Neutrophil (primary cell): ENCODE results near the gene BEX3.

Source experiments
- H3K27ac ChIP-seq: fragments of 200-600 bp; sonication (generic); 2 replicates; pipeline ENCODE4 v1.5.1; 2016; ENCODE audit warnings: mild to moderate bottlenecking, moderate library complexity
- H3K27me3 ChIP-seq: fragments of 200-600 bp; sonication (generic); 2 replicates; pipeline ENCODE4 v1.6.0; 2016; ENCODE audit warnings: mild to moderate bottlenecking
- H3K36me3 ChIP-seq: fragments of 200-600 bp; sonication (generic); 2 replicates; pipeline ENCODE4 v1.5.1; 2017
- H3K4me1 ChIP-seq, 2 experiments: fragments of 200-600 bp in 1 of 2; sonication (generic) in 1 of 2; 1 replicate in 1 of 2; 2 replicates in 1 of 2; pipeline versions ENCODE4 v1.5.1 to v1.6.1; 2013 to 2016; ENCODE audit warnings: low read depth in 1 of 2, low read length in 1 of 2, mild to moderate bottlenecking in 1 of 2, moderate library complexity in 1 of 2; ENCODE audit not compliant: control insufficient read depth in 1 of 2, insufficient read depth in 1 of 2
- H3K4me3 ChIP-seq, 2 experiments: fragments of 200-600 bp in 1 of 2; sonication (generic) in 1 of 2; 1 replicate in 1 of 2; 2 replicates in 1 of 2; pipeline ENCODE4 v1.5.1; 2013 to 2016; ENCODE audit warnings: low read depth in 1 of 2, low read length in 1 of 2, mild to moderate bottlenecking in 1 of 2, moderate library complexity in 1 of 2
- H3K9me3 ChIP-seq: fragments of 200-600 bp; sonication (generic); 2 replicates; pipeline ENCODE4 v1.5.1; 2016
- CTCF ChIP-seq: fragments of 200-600 bp; sonication (generic); IDR thresholded peaks from 2 replicates; pipeline ENCODE4 v1.5.1; 2016; ENCODE audit warnings: antibody characterized with exemption

BEX3 gene

GRCh38 chrX:103360092-103360491 is 16.2 kb upstream of the BEX3 start:
- Histone ChIP-seq H3K27me3 (no peaks in the 10 kb centered on the region), H3K27ac (no peak overlapping the region), H3K4me1 (peaks cover 0 to 5% of the 10 kb centered on the region in 2 experiments), H3K9me3 (no peaks in the 10 kb centered on the region), H3K4me3 (no peak overlapping the region), H3K36me3 (no peaks in the 10 kb centered on the region)
- TF ChIP-seq CTCF, result no peak

GRCh38 chrX:103360916-103361315 is 15.4 kb upstream of the BEX3 start:
- no peaks in the 10 kb centered on the region for H3K9me3 ChIP-seq
- no peaks in the 10 kb centered on the region for H3K27me3 ChIP-seq
- H3K4me1 ChIP-seq, result peaks cover 0 to 5% of the 10 kb centered on the region in 2 experiments
- TF ChIP-seq CTCF, result no peak
- H3K4me3 ChIP-seq, result no peak overlapping the region
- H3K27ac ChIP-seq, result no peak overlapping the region
- no peaks in the 10 kb centered on the region for H3K36me3 ChIP-seq

GRCh38 chrX:103361798-103362197 is 14.5 kb upstream of the BEX3 start:
- H3K27ac ChIP-seq, result no peak overlapping the region
- H3K4me3 ChIP-seq, result no peak overlapping the region
- H3K9me3 ChIP-seq, result no peaks in the 10 kb centered on the region
- no peaks in the 10 kb centered on the region for H3K4me1 ChIP-seq
- H3K27me3 ChIP-seq, result no peaks in the 10 kb centered on the region
- no peak for TF ChIP-seq CTCF
- H3K36me3 ChIP-seq, result no peaks in the 10 kb centered on the region

- Histone ChIP-seq H3K4me1 (no peaks in the 10 kb centered on the region), H3K27me3 (no peaks in the 10 kb centered on the region), H3K9me3 (no peaks in the 10 kb centered on the region), H3K4me3 (no peak overlapping the region), H3K36me3 (no peaks in the 10 kb centered on the region), H3K27ac (no peak overlapping the region)
- TF ChIP-seq CTCF, result no peak
Measured at GRCh38 chrX:103362474-103362873, 13.9 kb upstream of the BEX3 start.

- H3K36me3 ChIP-seq, result no peaks in the 10 kb centered on the region
- no peaks in the 10 kb centered on the region for H3K9me3 ChIP-seq
- no peak overlapping the region for H3K27ac ChIP-seq
- H3K27me3 ChIP-seq, result no peaks in the 10 kb centered on the region
- H3K4me1 ChIP-seq, result no peaks in the 10 kb centered on the region
- no peak overlapping the region for H3K4me3 ChIP-seq
- no peak for TF ChIP-seq CTCF
Measured at GRCh38 chrX:103363046-103363445, 13.3 kb upstream of the BEX3 start.

- no peak overlapping the region for H3K27ac ChIP-seq
- H3K4me3 ChIP-seq, result no peak overlapping the region
- H3K4me1 ChIP-seq, result no peaks in the 10 kb centered on the region
- no peaks in the 10 kb centered on the region for H3K36me3 ChIP-seq
- TF ChIP-seq CTCF, result no peak
- H3K9me3 ChIP-seq, result no peaks in the 10 kb centered on the region
- no peaks in the 10 kb centered on the region for H3K27me3 ChIP-seq
Measured at GRCh38 chrX:103367502-103367901, 8.8 kb upstream of the BEX3 start.
